ENCODE data around the gene AP1B1. TPM values are rescaled to one million over a fixed set of nuclear protein-coding genes. Genes with fewer than 3 reads are reported as not detected.

AP1B1 gene
- total and polyA plus RNA-seq, 2 of the 13 experiments (the other 11 are each of a cell fraction or from before 2014, with no cell fraction given): 26.6 to 29.7 TPM

DNA sequence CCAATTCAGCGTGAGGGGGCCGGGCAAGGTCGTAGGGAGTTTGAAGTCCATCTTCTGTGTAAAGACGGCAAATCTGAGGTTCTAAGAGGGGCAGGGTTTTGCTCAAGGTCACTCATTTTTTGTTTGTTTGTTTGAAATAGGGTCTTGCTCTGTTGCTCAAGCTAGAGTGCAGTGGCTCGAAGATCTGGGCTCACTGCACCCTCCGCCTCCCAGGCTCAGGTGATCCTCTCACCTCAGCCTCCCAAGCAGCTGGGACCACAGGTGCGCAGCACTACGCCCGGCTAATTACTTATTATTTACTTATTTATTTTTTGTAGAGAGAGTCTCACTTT, 355 bp upstream of the AP1B1 start:
- BruUV-seq (replicated peaks): no TSS peak
- TF ChIP-seq ZNF598 (CRISPR knock-in tag; IDR thresholded peaks at IDR 0.05; ENCODE audit: borderline replicate concordance): 0 out of 2 replicates have a peak, but pooled peaks have one; percentile 8
- TF ChIP-seq, protein P1, sequence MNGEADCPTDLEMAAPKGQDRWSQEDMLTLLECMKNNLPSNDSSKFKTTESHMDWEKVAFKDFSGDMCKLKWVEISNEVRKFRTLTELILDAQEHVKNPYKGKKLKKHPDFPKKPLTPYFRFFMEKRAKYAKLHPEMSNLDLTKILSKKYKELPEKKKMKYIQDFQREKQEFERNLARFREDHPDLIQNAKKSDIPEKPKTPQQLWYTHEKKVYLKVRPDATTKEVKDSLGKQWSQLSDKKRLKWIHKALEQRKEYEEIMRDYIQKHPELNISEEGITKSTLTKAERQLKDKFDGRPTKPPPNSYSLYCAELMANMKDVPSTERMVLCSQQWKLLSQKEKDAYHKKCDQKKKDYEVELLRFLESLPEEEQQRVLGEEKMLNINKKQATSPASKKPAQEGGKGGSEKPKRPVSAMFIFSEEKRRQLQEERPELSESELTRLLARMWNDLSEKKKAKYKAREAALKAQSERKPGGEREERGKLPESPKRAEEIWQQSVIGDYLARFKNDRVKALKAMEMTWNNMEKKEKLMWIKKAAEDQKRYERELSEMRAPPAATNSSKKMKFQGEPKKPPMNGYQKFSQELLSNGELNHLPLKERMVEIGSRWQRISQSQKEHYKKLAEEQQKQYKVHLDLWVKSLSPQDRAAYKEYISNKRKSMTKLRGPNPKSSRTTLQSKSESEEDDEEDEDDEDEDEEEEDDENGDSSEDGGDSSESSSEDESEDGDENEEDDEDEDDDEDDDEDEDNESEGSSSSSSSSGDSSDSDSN (CRISPR knock-in tag; IDR thresholded peaks at IDR 0.05): no peak
- no peak for TF ChIP-seq ZNF143 (CRISPR knock-in tag; IDR thresholded peaks at IDR 0.05)
- TF ChIP-seq PRMT3 (CRISPR knock-in tag; IDR thresholded peaks at IDR 0.05; ENCODE audit: borderline replicate concordance, low read depth): 0 out of 2 replicates have a peak, but pooled peaks have one; percentile 27
- TF ChIP-seq NCOA2 (CRISPR knock-in tag; IDR thresholded peaks at IDR 0.05): peak; percentile 1; the same call in 1 of the 2 replicates
- TF ChIP-seq ZNF850 (CRISPR knock-in tag; conservative IDR thresholded peaks at IDR 0.05): no peak
- 0 out of 2 replicates have a peak, but pooled peaks have one; percentile 23 for TF ChIP-seq ZNF766 (CRISPR knock-in tag; IDR thresholded peaks at IDR 0.05; ENCODE audit: borderline replicate concordance)
- TF ChIP-seq, protein P2, sequence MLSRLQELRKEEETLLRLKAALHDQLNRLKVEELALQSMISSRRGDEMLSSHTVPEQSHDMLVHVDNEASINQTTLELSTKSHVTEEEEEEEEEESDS (CRISPR knock-in tag; IDR thresholded peaks at IDR 0.05; ENCODE audit: borderline replicate concordance): no peak
- TF ChIP-seq, protein P3, sequence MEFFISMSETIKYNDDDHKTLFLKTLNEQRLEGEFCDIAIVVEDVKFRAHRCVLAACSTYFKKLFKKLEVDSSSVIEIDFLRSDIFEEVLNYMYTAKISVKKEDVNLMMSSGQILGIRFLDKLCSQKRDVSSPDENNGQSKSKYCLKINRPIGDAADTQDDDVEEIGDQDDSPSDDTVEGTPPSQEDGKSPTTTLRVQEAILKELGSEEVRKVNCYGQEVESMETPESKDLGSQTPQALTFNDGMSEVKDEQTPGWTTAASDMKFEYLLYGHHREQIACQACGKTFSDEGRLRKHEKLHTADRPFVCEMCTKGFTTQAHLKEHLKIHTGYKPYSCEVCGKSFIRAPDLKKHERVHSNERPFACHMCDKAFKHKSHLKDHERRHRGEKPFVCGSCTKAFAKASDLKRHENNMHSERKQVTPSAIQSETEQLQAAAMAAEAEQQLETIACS (CRISPR knock-in tag; IDR thresholded peaks at IDR 0.05): no peak
- TF ChIP-seq ZNF121 (CRISPR knock-in tag; IDR thresholded peaks at IDR 0.05): peak; percentile 71
- TF ChIP-seq, protein P4, sequence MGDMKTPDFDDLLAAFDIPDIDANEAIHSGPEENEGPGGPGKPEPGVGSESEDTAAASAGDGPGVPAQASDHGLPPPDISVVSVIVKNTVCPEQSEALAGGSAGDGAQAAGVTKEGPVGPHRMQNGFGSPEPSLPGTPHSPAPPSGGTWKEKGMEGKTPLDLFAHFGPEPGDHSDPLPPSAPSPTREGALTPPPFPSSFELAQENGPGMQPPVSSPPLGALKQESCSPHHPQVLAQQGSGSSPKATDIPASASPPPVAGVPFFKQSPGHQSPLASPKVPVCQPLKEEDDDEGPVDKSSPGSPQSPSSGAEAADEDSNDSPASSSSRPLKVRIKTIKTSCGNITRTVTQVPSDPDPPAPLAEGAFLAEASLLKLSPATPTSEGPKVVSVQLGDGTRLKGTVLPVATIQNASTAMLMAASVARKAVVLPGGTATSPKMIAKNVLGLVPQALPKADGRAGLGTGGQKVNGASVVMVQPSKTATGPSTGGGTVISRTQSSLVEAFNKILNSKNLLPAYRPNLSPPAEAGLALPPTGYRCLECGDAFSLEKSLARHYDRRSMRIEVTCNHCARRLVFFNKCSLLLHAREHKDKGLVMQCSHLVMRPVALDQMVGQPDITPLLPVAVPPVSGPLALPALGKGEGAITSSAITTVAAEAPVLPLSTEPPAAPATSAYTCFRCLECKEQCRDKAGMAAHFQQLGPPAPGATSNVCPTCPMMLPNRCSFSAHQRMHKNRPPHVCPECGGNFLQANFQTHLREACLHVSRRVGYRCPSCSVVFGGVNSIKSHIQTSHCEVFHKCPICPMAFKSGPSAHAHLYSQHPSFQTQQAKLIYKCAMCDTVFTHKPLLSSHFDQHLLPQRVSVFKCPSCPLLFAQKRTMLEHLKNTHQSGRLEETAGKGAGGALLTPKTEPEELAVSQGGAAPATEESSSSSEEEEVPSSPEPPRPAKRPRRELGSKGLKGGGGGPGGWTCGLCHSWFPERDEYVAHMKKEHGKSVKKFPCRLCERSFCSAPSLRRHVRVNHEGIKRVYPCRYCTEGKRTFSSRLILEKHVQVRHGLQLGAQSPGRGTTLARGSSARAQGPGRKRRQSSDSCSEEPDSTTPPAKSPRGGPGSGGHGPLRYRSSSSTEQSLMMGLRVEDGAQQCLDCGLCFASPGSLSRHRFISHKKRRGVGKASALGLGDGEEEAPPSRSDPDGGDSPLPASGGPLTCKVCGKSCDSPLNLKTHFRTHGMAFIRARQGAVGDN (CRISPR knock-in tag; IDR thresholded peaks at IDR 0.05): peak; percentile 33; the same call in 1 of the 2 replicates
- TF ChIP-seq HMG20B (CRISPR knock-in tag; conservative IDR thresholded peaks at IDR 0.05): no peak
- no peak for TF ChIP-seq LCORL (IDR thresholded peaks at IDR 0.05)
- peak; percentile 9; the same call in 1 of the 2 replicates for TF ChIP-seq LCORL (CRISPR knock-in tag; IDR thresholded peaks at IDR 0.05)
- TF ChIP-seq, protein P5, sequence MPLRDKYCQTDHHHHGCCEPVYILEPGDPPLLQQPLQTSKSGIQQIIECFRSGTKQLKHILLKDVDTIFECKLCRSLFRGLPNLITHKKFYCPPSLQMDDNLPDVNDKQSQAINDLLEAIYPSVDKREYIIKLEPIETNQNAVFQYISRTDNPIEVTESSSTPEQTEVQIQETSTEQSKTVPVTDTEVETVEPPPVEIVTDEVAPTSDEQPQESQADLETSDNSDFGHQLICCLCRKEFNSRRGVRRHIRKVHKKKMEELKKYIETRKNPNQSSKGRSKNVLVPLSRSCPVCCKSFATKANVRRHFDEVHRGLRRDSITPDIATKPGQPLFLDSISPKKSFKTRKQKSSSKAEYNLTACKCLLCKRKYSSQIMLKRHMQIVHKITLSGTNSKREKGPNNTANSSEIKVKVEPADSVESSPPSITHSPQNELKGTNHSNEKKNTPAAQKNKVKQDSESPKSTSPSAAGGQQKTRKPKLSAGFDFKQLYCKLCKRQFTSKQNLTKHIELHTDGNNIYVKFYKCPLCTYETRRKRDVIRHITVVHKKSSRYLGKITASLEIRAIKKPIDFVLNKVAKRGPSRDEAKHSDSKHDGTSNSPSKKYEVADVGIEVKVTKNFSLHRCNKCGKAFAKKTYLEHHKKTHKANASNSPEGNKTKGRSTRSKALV (CRISPR knock-in tag; IDR thresholded peaks at IDR 0.05): 0 out of 2 replicates have a peak, but pooled peaks have one; percentile 20

More for the DNA sequence above, 355 bp upstream of the AP1B1 start:
- no peak for DNase-seq (ENCODE audit: low spot score)
- H4K20me1 ChIP-seq (ENCODE audit: insufficient read depth, low read length): no peaks in the 10 kb centered on the region
- no peaks in the 10 kb centered on the region for H3K9me3 ChIP-seq (ENCODE audit: low read length)
- no peaks in the 10 kb centered on the region for H3K27me3 ChIP-seq (ENCODE audit: control insufficient read depth in 1 of 2, insufficient read depth in 2 of 2, low read length in 2 of 2)
- FAIRE-seq: no peak
- WGBS (ENCODE audit: low lambda C conversion rate): 12% methylated on average over 7 of the region's 9 CpGs
- H3K79me2 ChIP-seq (ENCODE audit: insufficient read depth, low read length): peaks cover 21% of the 10 kb centered on the region
- peak overlapping the region; percentile 68 to 92 (median 81); a peak in 5 of 6 replicates for H3K4me3 ChIP-seq (replicated peaks in 1 of 3; ENCODE audit: insufficient read depth in 1 of 3, low read depth in 2 of 3, low read length in 3 of 3)
- CTCF ChIA-PET (ENCODE audit: low intra/inter-chr PET ratio, low total read pairs): no interaction called here
- H2AFZ ChIP-seq (ENCODE audit: low read length): peak overlapping the region; percentile 82
- POLR2A ChIA-PET: interaction anchor here (1.4 kb wide), 1 partner anchor 209 kb away, joined by 5 read pairs; no protein-coding TSS in a partner anchor
- peak; percentile 11; the same call in 2 of the 3 replicates for ATAC-seq
- no peaks in the 10 kb centered on the region for H3K36me3 ChIP-seq (replicated peaks in 1 of 2; ENCODE audit: control insufficient read depth in 1 of 2, insufficient read depth in 2 of 2, low read length in 2 of 2)
- intact Hi-C loops (cut with micrococcal nuclease; ENCODE audit: unreplicated experiment) (no loop called here), in situ Hi-C loops (cut with HindIII; ENCODE audit: extremely low pct_ligation_motif_present, low pct_unique_long_range_greater_than_20kb) (no loop called here)
- peak overlapping the region; percentile 34 for H3K27ac ChIP-seq (ENCODE audit: extremely low read length, insufficient read depth, low read length)
- H3K4me1 ChIP-seq (ENCODE audit: insufficient read depth, low read length): peaks cover 70% of the 10 kb centered on the region
- peak overlapping the region; percentile 89 for H3K4me2 ChIP-seq (ENCODE audit: low read depth, low read length)
- H3K9ac ChIP-seq (ENCODE audit: insufficient read depth, low read depth, low read length): peak overlapping the region; percentile 59; the same call in 1 of the 2 replicates

Measured in HepG2 (cell line).